Astrocyte (in vitro differentiated cells and primary cell): Measurements from ENCODE around the gene APLNR. TPM values are rescaled to one million over a fixed set of nuclear protein-coding genes. Genes with fewer than 3 reads are reported as not detected.

Source experiments
- DNase-seq: peaks from one replicate; pipeline ENCODE4 v3.0.0-alpha.2; 2010; ENCODE audit warnings: low read depth
- FAIRE-seq: peaks from 2 replicates; lab custom pipeline; 2011; peaks lifted over from hg19 to GRCh38; lab: Jason Lieb, UNC
- H2AFZ ChIP-seq: 2 replicates; pipeline ENCODE4 v1.6.0; 2012; ENCODE audit warnings: low read depth, low read length, inconsistent platforms
- H3K27ac ChIP-seq: 2 replicates; pipeline ENCODE4 v1.5.1; 2011; ENCODE audit warnings: low read depth, low read length, inconsistent platforms
- H3K27me3 ChIP-seq: 2 replicates; pipeline ENCODE4 v1.6.0; 2011; ENCODE audit warnings: low read length, inconsistent platforms; ENCODE audit not compliant: insufficient read depth
- H3K36me3 ChIP-seq: 2 replicates; pipeline ENCODE4 v1.5.1; 2011; ENCODE audit warnings: low read length, inconsistent platforms; ENCODE audit not compliant: insufficient read depth
- H3K4me1 ChIP-seq: 2 replicates; pipeline ENCODE4 v1.5.1; 2011; ENCODE audit warnings: low read length, inconsistent platforms; ENCODE audit not compliant: insufficient read depth
- H3K4me2 ChIP-seq: 2 replicates; pipeline ENCODE4 v1.6.0; 2012; ENCODE audit warnings: low read length, inconsistent platforms
- H3K4me3 ChIP-seq: 2 replicates; pipeline ENCODE4 v1.5.1; 2011; ENCODE audit warnings: low read depth, mild to moderate bottlenecking, low read length, inconsistent platforms; ENCODE audit not compliant: insufficient read depth
- H3K79me2 ChIP-seq: 2 replicates; pipeline ENCODE4 v1.6.0; 2012; ENCODE audit warnings: mild to moderate bottlenecking, low read length, inconsistent platforms; ENCODE audit not compliant: insufficient read depth
- H3K9ac ChIP-seq: 2 replicates; pipeline ENCODE4 v1.6.0; 2012; ENCODE audit warnings: mild to moderate bottlenecking, low read length, inconsistent platforms
- H3K9me3 ChIP-seq: 2 replicates; pipeline ENCODE4 v1.5.1; 2012; ENCODE audit warnings: low read depth, mild to moderate bottlenecking, low read length, inconsistent platforms; ENCODE audit not compliant: insufficient read depth
- H4K20me1 ChIP-seq: 2 replicates; pipeline ENCODE4 v1.6.0; 2012; ENCODE audit warnings: low read length, inconsistent platforms; ENCODE audit not compliant: insufficient read depth
- H3K27ac Mint-ChIP-seq: one replicate; pipeline ENCODE4 v1.8.0; 2021; ENCODE audit warnings: mild to moderate bottlenecking, mixed read lengths; ENCODE audit not compliant: unreplicated experiment
- H3K27me3 Mint-ChIP-seq: one replicate; pipeline ENCODE4 v1.8.0; 2021; ENCODE audit warnings: low read depth, mixed read lengths; ENCODE audit not compliant: unreplicated experiment
- H3K36me3 Mint-ChIP-seq: one replicate; pipeline ENCODE4 v1.8.0; 2021; ENCODE audit warnings: low read depth, mixed read lengths; ENCODE audit not compliant: unreplicated experiment
- H3K4me1 Mint-ChIP-seq: one replicate; pipeline ENCODE4 v1.8.0; 2021; ENCODE audit warnings: low read depth, mixed read lengths; ENCODE audit not compliant: unreplicated experiment
- H3K4me3 Mint-ChIP-seq: one replicate; pipeline ENCODE4 v1.8.0; 2021; ENCODE audit warnings: mild to moderate bottlenecking, moderate library complexity, mixed read lengths; ENCODE audit not compliant: unreplicated experiment
- H3K9me3 Mint-ChIP-seq: one replicate; pipeline ENCODE4 v1.8.0; 2021; ENCODE audit warnings: mild to moderate bottlenecking, mixed read lengths; ENCODE audit not compliant: unreplicated experiment
- EZH2 ChIP-seq: IDR thresholded peaks from 2 replicates; pipeline ENCODE4 v1.6.1; 2012; ENCODE audit warnings: mild to moderate bottlenecking, low read length, inconsistent platforms; ENCODE audit not compliant: insufficient read depth
- total RNA-seq: library from RNA; stranded (reverse); gene quantifications from 2 replicates; pipeline ENCODE4 v1.2.1, GENCODE V29; 2021
- TF ChIP-seq, protein P1 (sequence below): IDR thresholded peaks from 2 replicates; pipeline ENCODE4 v1.5.1; 2011; ENCODE audit warnings: low read depth, mild to moderate bottlenecking, inconsistent platforms, low read length, moderate library complexity; ENCODE audit not compliant: insufficient read depth

Gene APLNR
- total RNA-seq, 1 donor from 2014 or later: not detected

DNA sequence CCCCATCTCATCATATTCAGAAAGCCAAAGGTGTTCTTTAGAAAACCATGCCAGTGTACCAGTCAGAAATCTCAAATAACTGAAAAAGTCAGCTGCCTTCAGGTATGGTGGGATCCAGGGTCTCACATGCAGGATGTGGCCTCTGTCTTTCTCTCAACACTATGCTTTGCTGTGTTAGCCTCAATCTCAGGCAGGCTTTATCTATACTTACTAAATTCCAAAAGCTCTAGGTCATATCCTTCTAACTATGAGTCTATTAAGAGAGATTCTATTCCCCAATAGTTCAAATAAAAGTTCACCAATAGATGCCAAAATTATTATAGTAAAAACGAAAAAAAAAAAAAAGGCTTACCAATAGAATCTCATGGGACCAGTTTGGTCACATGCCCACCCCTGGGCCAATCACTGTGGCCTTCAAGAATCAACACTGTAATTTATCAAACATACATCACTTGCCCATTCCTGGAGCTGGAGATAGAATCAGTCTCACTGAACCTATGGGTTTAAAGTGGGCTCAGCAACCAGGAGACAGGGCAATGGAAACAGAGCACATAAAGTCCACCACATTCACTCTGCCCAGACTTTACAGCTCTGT lies 38.0 kb upstream of the APLNR start:
- H3K4me2 ChIP-seq: no peak overlapping the region
- no peak overlapping the region for H2AFZ ChIP-seq
- no peaks in the 10 kb centered on the region for H3K79me2 ChIP-seq
- no peak overlapping the region for H3K4me3 Mint-ChIP-seq
- no peak overlapping the region for H3K4me3 ChIP-seq
- peaks cover 6% of the 10 kb centered on the region for H3K9me3 ChIP-seq
- H3K9me3 Mint-ChIP-seq: peaks cover 7% of the 10 kb centered on the region
- no peak overlapping the region for H3K27ac Mint-ChIP-seq
- no peaks in the 10 kb centered on the region for H4K20me1 ChIP-seq
- peaks cover 14% of the 10 kb centered on the region for H3K4me1 Mint-ChIP-seq
- TF ChIP-seq EZH2: no peak
- TF ChIP-seq, protein P1, sequence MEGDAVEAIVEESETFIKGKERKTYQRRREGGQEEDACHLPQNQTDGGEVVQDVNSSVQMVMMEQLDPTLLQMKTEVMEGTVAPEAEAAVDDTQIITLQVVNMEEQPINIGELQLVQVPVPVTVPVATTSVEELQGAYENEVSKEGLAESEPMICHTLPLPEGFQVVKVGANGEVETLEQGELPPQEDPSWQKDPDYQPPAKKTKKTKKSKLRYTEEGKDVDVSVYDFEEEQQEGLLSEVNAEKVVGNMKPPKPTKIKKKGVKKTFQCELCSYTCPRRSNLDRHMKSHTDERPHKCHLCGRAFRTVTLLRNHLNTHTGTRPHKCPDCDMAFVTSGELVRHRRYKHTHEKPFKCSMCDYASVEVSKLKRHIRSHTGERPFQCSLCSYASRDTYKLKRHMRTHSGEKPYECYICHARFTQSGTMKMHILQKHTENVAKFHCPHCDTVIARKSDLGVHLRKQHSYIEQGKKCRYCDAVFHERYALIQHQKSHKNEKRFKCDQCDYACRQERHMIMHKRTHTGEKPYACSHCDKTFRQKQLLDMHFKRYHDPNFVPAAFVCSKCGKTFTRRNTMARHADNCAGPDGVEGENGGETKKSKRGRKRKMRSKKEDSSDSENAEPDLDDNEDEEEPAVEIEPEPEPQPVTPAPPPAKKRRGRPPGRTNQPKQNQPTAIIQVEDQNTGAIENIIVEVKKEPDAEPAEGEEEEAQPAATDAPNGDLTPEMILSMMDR: no peak
- no peak overlapping the region for H3K9ac ChIP-seq
- peaks cover 4% of the 10 kb centered on the region for H3K4me1 ChIP-seq
- DNase-seq: no peak
- FAIRE-seq: no peak
- H3K27me3 ChIP-seq: no peaks in the 10 kb centered on the region
- no peaks in the 10 kb centered on the region for H3K36me3 ChIP-seq
- peaks cover 2% of the 10 kb centered on the region for H3K27me3 Mint-ChIP-seq
- H3K27ac ChIP-seq: no peak overlapping the region
- H3K36me3 Mint-ChIP-seq: no peaks in the 10 kb centered on the region

DNA sequence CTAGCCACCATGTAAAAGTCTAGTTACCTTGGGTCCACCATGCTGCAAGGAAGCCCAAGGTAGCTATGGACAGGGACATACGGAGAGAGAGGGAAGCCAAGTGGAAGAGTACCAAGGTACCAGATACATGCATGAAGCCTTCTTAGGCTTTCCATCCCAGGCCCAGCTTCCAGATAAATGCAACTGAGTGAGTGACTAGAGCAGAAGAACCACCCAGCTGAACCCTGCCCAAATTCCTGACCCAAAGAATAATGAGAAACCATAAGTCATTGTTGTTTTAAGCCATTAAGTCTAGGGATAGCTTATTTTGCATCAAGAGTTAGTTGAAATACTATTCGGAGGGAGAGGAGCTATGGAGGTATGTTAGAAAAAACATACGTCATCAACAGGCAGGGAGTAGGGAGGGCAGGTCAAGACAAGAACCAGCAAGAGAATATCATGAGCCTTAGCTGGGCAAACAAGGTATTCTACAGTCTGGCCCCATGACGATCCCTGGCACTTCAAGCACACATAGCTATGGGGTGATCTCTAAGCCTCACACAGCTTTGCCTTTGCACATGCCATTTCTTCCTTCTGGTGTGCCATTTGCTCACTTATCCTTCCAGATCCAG lies 36.5 kb upstream of the APLNR start:
- Histone ChIP-seq H3K4me1 (peaks cover 4% of the 10 kb centered on the region), H3K4me3 (no peak overlapping the region), H3K9me3 (peaks cover 6% of the 10 kb centered on the region), H3K27ac (no peak overlapping the region), H3K27me3 (no peaks in the 10 kb centered on the region), H3K36me3 (no peaks in the 10 kb centered on the region), H3K79me2 (no peaks in the 10 kb centered on the region), H2AFZ (no peak overlapping the region), H3K9ac (no peak overlapping the region), H4K20me1 (no peaks in the 10 kb centered on the region), H3K4me2 (no peak overlapping the region)
- H3K27me3 Mint-ChIP-seq: peaks cover 2% of the 10 kb centered on the region
- no peaks in the 10 kb centered on the region for H3K36me3 Mint-ChIP-seq
- peaks cover 5% of the 10 kb centered on the region for H3K9me3 Mint-ChIP-seq
- FAIRE-seq: no peak
- TF ChIP-seq, protein P1: no peak
- TF ChIP-seq EZH2: no peak
- DNase-seq: no peak
- peaks cover 8% of the 10 kb centered on the region for H3K4me1 Mint-ChIP-seq
- H3K27ac Mint-ChIP-seq: no peak overlapping the region
- H3K4me3 Mint-ChIP-seq: no peak overlapping the region

DNA sequence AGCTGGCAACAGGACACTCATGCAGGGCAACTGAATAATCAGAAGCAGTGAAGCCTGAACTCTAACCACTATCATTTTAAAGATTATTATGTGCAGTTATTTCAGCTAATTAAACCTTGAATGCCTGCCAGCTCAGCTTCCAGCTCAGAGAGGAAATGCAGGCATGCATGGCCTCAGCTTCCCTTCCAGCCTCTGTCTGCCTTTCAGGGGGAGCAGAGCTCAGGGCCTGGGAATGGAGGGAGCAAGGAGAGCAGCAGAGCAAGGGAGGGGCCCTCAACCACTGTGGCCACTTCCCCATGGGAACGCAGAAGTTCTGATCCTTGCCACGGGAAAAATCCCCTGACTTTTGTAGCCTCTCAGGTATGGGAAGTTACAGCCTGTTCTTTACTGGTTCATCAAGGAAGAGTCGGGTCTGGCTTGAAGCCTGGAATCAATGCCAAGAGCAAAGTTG lies 32.5 kb upstream of the APLNR start:
- no peak overlapping the region for H3K4me3 Mint-ChIP-seq
- H3K9me3 Mint-ChIP-seq: peaks cover 5% of the 10 kb centered on the region
- Histone ChIP-seq H4K20me1 (no peaks in the 10 kb centered on the region), H2AFZ (no peak overlapping the region), H3K36me3 (no peaks in the 10 kb centered on the region), H3K4me3 (no peak overlapping the region), H3K4me1 (no peaks in the 10 kb centered on the region), H3K9ac (no peak overlapping the region), H3K9me3 (peaks cover 8% of the 10 kb centered on the region), H3K27me3 (no peaks in the 10 kb centered on the region), H3K27ac (no peak overlapping the region), H3K4me2 (no peak overlapping the region), H3K79me2 (no peaks in the 10 kb centered on the region)
- DNase-seq: no peak
- FAIRE-seq: no peak
- H3K36me3 Mint-ChIP-seq: no peaks in the 10 kb centered on the region
- H3K4me1 Mint-ChIP-seq: no peaks in the 10 kb centered on the region
- peaks cover 2% of the 10 kb centered on the region for H3K27me3 Mint-ChIP-seq
- no peak overlapping the region for H3K27ac Mint-ChIP-seq
- TF ChIP-seq, protein P1: no peak
